NCI-H524 (cell line): ENCODE measurements around the gene RPL22.

Source experiments
- DNase-seq, 2 experiments: peaks; one replicate each; lab custom pipeline; 2025; lab: John Stamatoyannopoulos, UW

The RPL22 gene

DNA sequence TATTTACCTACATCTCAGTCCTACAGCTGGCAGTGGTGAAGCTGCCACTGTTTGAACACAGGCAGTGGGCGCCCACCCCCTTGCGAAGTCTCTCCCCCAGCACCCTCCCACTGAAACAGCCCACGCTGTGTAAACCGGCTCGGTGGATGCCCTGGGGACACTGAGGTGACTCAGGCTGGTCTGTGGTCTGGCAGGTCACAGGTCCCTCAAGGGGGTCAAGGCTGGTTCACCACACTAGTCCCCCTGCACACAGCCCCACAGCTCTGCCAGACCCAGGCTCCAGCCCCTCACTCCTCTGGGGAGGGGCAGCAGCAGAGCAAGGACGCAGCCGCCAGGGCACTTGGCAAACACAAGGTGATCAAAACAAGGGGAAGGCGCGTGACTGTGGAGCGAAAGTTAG lies 26.8 kb downstream of the RPL22 start:
- DNase-seq = no peak

GRCh38 chr1:6171548-6172124 lies 27.8 kb downstream of the RPL22 start:
- DNase-seq = peak; percentile 28 to 48

- DNase-seq = no peak
These were observed 28.6 kb downstream of the RPL22 start for GRCh38 chr1:6170742-6171201.

DNA sequence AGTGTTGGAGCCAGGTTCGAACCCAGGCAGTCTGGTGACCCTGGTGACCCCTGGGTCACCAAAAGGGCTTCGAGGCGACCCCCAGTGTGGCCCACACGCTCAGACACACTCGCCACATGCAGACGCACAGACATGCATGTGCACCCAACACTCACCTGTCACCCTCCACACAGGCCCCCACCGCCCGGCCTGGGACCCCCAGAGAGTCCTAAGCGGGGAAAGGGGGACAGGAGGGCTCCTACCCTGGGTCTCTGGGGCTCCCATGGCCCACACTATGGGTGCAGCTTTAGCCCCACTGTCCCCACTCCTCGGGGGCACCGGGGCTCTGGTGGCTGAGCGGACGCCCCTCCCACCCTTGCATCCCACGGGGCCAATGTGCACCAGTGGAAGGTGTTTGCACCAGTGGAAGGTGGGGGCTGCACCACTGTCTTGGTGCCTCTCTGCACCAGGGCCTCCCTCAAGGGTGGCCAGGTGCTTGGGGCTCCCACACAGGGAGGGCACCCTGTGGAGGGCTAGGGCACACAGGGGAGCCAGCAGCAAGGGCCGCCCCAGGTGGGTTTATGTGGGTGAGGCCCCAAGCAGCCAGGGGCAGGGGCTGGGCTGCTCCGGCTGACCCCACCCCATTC lies 29.2 kb downstream of the RPL22 start:
- DNase-seq = no peak

GRCh38 chr1:6168947-6169586 lies 30.3 kb downstream of the RPL22 start:
- no peak for DNase-seq

DNA sequence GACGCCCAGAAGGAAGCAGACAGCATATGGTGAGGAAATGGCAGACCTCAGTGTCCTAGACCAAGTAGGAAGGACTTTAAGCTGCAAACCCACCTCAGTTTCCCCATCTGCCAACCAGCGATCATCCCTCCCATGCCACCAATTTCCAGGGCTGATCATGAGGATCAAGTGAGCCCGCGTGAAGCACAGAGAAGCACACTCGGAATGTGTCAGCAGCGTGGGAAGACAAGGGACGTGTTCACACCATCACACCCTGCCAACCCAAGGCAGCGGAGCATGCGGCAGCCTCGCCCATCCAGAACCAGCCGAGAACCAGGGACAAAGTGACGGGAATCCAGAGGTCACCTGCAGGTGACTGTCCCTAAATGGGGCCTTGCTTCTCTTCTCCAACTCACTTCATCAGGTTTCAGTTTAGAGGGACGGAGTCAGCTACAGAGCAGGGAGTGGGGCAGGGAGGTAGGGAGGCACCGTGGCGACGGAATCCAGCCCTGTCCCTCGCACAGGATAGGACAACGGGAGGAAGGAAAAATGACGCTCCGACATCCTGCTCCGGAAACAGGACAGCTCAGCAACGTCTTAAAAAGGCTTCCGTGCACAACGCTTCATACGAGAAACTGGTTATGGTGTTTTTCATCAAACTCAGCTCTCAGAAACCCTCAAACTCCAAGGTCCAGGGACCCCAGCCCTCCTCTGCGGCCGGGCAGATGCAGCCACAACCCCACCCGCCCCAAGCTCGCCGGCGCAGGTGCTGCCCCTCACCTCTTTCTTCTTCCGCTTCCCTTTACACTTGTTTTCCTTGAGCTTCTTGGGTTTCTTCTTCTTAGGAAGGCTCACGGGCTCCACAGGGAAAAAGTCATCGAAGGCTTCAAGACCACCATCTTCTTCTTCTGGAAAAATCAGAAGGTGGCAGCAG lies 31.7 kb downstream of the RPL22 start:
- DNase-seq = no peak

- DNase-seq = no peak
These were observed 32.6 kb downstream of the RPL22 start for GRCh38 chr1:6166655-6167390.

DNA sequence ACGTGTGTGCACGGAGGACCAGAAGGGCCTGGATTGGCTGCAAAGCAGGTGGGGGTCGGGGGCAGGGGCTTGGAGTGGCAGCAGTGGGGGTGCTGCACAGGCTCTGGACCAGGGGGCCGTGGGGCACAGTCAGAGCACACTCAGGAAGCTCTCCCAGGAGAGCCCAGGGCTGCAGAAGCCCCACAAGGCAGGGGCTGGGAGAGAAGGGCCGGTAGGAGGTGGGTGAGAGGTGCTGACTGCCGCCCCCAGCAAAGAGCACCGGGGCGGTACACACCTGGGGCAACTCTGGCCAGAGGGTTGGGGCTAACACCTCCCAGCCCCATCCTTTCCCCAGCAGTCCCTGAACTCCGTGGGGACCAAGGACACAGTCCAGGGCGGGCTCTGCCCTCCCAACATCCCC lies 33.2 kb downstream of the RPL22 start:
- DNase-seq = no peak

GRCh38 chr1:6165441-6165985 lies 33.9 kb downstream of the RPL22 start:
- no peak for DNase-seq

DNA sequence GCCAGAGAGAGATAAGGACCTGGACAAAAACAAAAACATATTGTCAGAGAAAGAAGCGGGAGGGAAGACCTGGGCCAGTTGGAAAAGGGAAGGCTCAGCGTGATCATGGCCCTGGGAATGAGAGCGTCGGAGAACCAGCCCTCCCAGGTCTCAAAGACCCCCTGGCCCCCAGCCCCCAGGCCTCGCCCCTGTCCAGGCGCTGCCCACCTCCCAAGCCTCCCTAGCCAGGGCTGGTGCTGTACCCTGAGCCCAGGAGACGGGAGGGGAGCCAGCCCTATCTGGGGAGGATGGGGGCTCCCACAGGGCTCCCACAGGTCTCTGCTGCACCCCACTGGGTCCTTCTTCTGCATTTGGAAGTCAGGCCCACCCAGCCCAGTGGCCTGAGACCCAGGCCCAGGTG lies 34.4 kb downstream of the RPL22 start:
- no peak for DNase-seq

DNA sequence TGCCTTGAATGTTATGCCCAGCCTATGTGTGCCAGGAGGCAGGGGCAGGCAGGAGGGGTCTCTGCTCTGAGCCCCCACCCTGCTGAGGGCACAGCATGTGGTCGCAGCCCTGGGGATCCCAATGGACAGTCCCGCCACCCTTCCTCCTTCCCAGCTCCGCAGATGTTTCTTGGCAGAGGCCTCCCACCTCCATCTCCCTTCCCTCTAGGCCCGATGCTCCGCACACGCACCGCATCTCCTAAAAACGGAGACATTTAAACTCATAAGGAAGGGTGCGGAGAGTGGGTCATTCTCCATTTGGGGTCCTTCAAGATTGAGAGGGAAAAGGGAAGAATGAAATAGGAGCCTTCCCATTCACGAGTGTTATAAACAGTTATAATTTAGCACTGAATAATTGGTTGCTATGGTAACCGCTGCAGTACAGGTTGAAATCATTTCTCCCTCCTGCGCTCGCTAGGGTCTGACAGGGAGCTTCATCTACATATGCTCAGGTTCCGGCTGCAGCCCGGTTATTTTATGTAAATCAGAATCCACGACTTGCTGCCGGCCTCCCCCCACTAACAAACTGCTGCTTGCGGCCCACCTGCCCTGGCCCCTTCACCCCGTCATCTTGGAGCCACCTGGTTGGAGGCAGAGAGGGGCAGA lies 35.3 kb downstream of the RPL22 start:
- DNase-seq = no peak

- DNase-seq = no peak
These were observed 36.0 kb downstream of the RPL22 start for GRCh38 chr1:6163191-6163972.

DNA sequence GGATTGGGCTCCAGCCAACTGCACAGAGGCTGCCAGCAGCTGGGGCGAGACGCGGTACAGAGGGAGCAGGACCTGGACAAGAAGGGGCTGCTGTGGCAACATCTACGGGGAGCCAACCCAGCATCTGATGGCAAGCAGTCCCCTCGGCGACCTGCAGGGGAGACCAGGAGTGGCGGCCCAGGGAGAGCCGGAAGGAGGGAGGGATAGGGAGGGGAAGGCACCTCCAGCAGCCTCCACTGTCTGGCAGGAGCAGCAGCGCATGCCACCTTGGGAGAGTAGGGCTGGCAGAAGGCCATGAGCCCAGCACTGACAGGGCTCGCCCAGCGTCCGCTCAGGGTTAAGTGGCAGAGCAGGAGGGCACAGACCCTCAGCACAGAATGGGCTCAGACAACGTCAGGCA lies 36.6 kb downstream of the RPL22 start:
- peak; percentile 45 to 54 for DNase-seq

GRCh38 chr1:6162341-6162740 lies 37.1 kb downstream of the RPL22 start:
- DNase-seq = no peak

DNA sequence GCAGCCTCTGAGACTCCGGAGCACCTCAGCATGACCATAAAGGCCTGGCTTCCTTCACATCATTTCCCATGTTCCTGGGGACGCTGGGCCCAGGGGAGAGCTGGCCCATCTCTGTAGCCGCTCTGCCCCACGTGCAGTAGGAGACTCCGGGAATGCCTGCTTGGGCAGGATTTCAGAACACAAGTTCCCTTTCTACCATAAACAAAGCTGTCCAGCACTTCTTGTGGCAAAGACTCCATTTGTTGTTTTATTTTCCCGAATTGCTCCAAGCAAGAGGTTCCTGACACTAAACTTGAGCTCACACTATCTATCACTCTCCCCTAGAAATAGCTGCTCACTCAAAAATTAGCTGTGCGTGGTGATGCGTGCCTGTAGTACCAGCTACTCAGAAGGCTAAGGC lies 41.2 kb downstream of the RPL22 start:
- no peak for DNase-seq

DNA sequence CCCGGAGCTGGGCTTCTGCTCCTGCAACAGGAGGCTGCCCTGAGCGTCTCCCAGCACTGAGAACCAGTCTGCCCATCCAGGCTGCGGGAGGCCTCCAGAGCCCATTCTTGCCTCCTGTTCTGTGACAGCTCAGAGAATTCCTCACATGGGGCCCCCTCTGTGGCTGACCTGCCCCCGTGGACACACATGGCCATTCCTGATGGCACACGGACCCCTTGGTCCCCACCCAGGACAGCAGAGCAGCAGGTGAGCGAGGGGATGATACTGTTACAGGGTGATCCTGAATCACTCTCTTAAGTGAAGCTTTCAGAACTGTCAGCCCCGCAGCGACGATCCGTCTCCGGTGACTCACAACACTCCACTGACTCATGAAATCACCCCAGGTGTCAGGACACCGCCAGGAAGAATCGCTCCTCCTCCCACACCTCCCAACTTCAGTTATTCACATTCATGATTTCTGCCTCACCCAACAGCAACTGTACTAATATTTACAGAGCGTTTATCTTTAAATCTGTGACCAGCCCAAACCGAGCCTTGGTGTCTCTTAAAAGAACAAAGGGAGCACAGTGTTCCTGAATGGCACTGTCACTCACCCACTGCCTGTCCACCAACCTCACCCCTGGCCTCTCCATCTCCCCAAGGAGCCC lies 41.7 kb downstream of the RPL22 start:
- no peak for DNase-seq

DNA sequence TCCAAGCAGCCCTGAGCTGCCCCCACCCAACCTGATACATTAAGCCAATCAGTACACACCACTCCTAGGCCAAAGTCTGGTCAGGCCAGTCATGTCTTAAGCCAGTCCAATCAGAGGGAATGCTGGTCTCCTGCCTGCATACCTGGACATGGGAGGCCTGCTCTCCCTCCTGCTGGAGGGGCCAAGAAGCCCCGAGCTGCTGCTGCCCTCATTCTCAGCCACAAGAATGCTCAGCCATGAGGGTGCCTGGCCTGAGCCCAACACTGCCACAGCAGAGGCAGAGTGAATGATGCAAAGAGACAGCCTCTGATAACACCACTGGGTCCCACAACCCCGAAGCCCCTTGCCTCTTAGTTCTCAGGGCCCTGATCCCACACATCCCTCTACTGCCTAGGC lies 42.3 kb downstream of the RPL22 start:
- no peak for DNase-seq

DNA sequence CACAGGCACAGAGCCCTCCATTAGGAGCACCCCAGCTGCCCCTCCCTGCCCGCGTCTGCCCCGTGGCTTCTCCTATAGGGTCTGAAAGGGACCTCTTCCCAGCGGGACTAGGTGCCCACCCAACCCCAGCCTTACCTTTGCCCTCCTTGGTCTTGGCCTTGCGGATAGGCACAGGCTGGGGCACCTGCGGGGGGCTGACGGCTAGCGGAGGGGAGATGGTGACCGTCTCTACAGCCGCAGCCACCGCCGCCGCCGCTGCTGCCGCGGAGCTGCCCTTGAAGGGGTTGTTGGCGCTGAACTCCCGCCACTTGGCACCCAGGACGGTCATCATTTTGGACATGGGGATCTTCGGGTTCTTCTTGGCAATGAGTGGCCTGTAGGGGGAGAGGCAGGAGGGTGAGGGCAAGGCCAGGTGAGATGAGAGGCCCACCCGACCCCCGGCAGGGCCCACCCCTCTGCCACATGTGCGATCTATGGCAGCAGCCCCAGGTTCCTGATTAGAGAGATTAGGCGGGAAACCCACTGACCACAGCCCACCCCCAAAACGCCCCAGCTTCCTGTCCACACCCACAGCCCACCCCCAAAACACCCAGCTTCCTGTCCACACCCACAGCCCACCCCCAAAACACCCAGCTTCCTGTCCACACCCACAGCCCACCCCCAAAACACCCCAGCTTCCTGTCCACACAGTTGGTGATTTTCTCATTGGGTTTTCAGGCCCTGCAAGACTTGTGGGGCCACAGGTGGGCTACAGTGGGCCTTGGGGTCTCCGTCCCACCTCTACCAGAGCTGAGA lies 44.7 kb downstream of the RPL22 start:
- DNase-seq = no peak

- no peak for DNase-seq
These were observed 46.5 kb downstream of the RPL22 start for GRCh38 chr1:6152882-6153281.
